ENCODE measurements around the gene CFAP107. TPM values are rescaled to one million over a fixed set of nuclear protein-coding genes. Genes with fewer than 3 reads are reported as not detected.

CFAP107 gene
- total RNA-seq, 1 experiment from 2014 or later, result not detected

DNA sequence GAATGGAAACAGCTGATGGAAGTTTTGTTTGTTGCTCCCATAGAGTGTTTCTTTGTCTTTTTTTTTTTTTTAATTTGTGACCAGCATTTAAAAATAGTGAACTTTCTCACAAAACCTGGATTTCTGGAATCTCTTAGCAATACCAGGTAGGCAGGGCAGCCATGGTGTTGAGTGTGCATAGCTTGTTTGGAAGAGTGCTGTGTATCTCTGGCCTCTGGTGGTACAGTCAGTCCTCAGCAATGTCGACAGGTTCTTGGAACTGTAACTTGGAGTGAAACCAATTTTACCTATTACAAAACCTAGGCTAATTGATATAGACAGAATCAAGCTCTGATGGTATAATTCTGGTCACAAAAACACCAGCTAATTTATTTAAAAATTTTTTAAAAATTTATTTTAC lies 23.4 kb upstream of the CFAP107 start (continued):
- TF ChIP-seq, protein P1, sequence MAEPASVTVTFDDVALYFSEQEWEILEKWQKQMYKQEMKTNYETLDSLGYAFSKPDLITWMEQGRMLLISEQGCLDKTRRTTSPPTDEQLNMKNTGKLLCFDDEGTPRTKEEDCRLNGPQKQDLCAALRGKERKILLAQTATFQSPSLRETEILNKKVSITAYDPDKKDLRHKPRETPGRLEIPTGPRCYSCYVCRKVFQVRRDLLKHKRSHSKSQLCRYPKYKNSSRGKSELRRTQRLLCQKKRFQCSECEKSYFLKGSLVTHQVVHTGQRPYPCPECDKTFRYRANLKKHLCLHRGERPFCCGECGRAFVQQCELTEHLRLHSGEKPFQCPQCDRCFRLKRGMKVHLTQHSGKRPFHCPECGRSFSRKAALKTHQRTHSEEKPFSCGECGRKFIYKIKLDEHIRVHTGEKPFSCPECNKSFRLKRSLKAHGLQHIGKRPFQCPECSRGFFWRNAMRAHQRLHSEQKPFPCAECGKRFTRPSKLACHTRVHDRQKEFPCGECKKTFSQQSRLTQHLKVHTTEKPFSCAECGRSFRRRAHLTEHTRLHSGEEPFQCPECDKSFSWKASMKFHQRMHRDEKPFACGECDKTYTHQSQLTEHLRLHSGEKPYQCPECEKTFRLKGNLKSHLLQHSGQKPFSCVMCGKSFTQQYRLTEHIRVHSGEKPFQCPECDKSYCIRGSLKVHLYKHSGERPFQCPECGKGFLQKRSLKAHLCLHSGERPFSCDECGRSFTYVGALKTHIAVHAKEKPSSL (CRISPR knock-in tag; conservative IDR thresholded peaks at IDR 0.05), result no peak
- TF ChIP-seq FOXJ3 (CRISPR knock-in tag; IDR thresholded peaks at IDR 0.05; ENCODE audit: borderline replicate concordance) (no peak), ATF3 (CRISPR knock-in tag; conservative IDR thresholded peaks at IDR 0.05) (no peak), E2F5 (CRISPR knock-in tag; IDR thresholded peaks at IDR 0.05) (no peak), CREB1 (CRISPR knock-in tag; IDR thresholded peaks at IDR 0.05) (no peak), ZNF317 (CRISPR knock-in tag; IDR thresholded peaks at IDR 0.05; ENCODE audit: borderline replicate concordance, low read depth) (no peak)

DNA sequence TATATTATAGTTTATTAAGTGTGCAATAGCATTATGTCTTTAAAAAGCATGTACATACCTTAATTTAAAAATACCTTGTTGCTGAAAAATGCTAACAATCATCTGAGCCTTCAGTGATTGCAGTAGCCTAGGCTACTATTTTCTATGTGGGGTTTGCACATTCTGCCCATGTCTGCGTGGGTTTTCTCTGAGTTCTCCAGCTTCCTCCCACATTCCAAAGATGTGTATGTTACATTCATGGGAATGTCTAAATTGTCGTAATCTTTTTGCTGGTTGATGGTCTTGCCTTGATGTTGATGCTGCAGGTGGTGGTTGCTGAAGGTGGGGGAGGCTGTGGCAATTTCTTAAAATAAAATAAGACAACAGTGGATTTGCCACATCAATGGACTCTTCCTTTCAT lies 17.6 kb upstream of the CFAP107 start:
- ATAC-seq (no peak), DNase-seq (ENCODE audit: low spot score) (no peak)
- peaks cover 52% of the 10 kb centered on the region for H3K9me3 Mint-ChIP-seq
- peaks cover 22% of the 10 kb centered on the region for H3K27me3 Mint-ChIP-seq (ENCODE audit: low read depth)
- H3K27ac Mint-ChIP-seq, result no peak overlapping the region
- TF ChIP-seq HMGA2 (CRISPR knock-in tag; IDR thresholded peaks at IDR 0.05), result no peak
- no peak for TF ChIP-seq ATF1 (CRISPR knock-in tag; IDR thresholded peaks at IDR 0.05)
- no peak for TF ChIP-seq ZBTB21 (CRISPR knock-in tag; IDR thresholded peaks at IDR 0.05; ENCODE audit: borderline replicate concordance)
- TF ChIP-seq IRF2 (CRISPR knock-in tag; IDR thresholded peaks at IDR 0.05; ENCODE audit: borderline replicate concordance, low read depth), result no peak
- no peak for TF ChIP-seq TEAD1 (CRISPR knock-in tag; IDR thresholded peaks at IDR 0.05)
- TF ChIP-seq ARID4B (CRISPR knock-in tag; IDR thresholded peaks at IDR 0.05; ENCODE audit: borderline replicate concordance), result no peak
- TF ChIP-seq JUN (CRISPR knock-in tag; IDR thresholded peaks at IDR 0.05), result no peak
- TF ChIP-seq SP1 (CRISPR knock-in tag; conservative IDR thresholded peaks at IDR 0.05), result no peak
- no peak for TF ChIP-seq SMAD4 (CRISPR knock-in tag; IDR thresholded peaks at IDR 0.05)
- TF ChIP-seq, protein P2, sequence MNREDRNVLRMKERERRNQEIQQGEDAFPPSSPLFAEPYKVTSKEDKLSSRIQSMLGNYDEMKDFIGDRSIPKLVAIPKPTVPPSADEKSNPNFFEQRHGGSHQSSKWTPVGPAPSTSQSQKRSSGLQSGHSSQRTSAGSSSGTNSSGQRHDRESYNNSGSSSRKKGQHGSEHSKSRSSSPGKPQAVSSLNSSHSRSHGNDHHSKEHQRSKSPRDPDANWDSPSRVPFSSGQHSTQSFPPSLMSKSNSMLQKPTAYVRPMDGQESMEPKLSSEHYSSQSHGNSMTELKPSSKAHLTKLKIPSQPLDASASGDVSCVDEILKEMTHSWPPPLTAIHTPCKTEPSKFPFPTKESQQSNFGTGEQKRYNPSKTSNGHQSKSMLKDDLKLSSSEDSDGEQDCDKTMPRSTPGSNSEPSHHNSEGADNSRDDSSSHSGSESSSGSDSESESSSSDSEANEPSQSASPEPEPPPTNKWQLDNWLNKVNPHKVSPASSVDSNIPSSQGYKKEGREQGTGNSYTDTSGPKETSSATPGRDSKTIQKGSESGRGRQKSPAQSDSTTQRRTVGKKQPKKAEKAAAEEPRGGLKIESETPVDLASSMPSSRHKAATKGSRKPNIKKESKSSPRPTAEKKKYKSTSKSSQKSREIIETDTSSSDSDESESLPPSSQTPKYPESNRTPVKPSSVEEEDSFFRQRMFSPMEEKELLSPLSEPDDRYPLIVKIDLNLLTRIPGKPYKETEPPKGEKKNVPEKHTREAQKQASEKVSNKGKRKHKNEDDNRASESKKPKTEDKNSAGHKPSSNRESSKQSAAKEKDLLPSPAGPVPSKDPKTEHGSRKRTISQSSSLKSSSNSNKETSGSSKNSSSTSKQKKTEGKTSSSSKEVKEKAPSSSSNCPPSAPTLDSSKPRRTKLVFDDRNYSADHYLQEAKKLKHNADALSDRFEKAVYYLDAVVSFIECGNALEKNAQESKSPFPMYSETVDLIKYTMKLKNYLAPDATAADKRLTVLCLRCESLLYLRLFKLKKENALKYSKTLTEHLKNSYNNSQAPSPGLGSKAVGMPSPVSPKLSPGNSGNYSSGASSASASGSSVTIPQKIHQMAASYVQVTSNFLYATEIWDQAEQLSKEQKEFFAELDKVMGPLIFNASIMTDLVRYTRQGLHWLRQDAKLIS (CRISPR knock-in tag; IDR thresholded peaks at IDR 0.05; ENCODE audit: borderline replicate concordance), result no peak
- no peak for TF ChIP-seq TCF7 (CRISPR knock-in tag; IDR thresholded peaks at IDR 0.05; ENCODE audit: low read depth)
- no peak for TF ChIP-seq FOXK1 (CRISPR knock-in tag; IDR thresholded peaks at IDR 0.05)
- TF ChIP-seq CBFB (CRISPR knock-in tag; IDR thresholded peaks at IDR 0.05; ENCODE audit: low read depth), result no peak
- TF ChIP-seq, protein P3, sequence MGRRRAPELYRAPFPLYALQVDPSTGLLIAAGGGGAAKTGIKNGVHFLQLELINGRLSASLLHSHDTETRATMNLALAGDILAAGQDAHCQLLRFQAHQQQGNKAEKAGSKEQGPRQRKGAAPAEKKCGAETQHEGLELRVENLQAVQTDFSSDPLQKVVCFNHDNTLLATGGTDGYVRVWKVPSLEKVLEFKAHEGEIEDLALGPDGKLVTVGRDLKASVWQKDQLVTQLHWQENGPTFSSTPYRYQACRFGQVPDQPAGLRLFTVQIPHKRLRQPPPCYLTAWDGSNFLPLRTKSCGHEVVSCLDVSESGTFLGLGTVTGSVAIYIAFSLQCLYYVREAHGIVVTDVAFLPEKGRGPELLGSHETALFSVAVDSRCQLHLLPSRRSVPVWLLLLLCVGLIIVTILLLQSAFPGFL (CRISPR knock-in tag; IDR thresholded peaks at IDR 0.05; ENCODE audit: borderline replicate concordance), result no peak
- no peak for TF ChIP-seq TP53 (CRISPR knock-in tag; IDR thresholded peaks at IDR 0.05)
- no peak for TF ChIP-seq GTF2I (CRISPR knock-in tag; conservative IDR thresholded peaks at IDR 0.05)
- no peak overlapping the region for H3K4me3 Mint-ChIP-seq
- CTCF ChIA-PET, result no interaction called here
- peaks cover 22% of the 10 kb centered on the region for H3K36me3 Mint-ChIP-seq
- no peaks in the 10 kb centered on the region for H3K4me1 Mint-ChIP-seq
- POLR2A ChIA-PET, result no interaction called here

Measured in WTC11 (cell line).